IMR-90 (cell line): ENCODE data around the gene OR6B3.

Source experiments
- BHLHE40 ChIP-seq: fragments of 150-350 bp; IDR thresholded peaks from 2 replicates; pipeline ENCODE4 v1.6.1; 2016; ENCODE audit warnings: mild to moderate bottlenecking, low read depth, low read length
- CEBPB ChIP-seq: IDR thresholded peaks from 2 replicates; pipeline ENCODE4 v1.6.1; 2012; ENCODE audit warnings: low read depth, low read length, improper control_type of control experiment
- CHD1 ChIP-seq: IDR thresholded peaks from 2 replicates; pipeline ENCODE4 v1.6.1; 2012; ENCODE audit warnings: low read depth, low read length, improper control_type of control experiment
- CTCF ChIP-seq: conservative IDR thresholded peaks from 2 replicates; pipeline ENCODE4 v1.5.1; 2012; ENCODE audit warnings: mild to moderate bottlenecking, low read depth, low read length, improper control_type of control experiment
- ELK1 ChIP-seq: fragments of 150-350 bp; IDR thresholded peaks from 2 replicates; pipeline ENCODE4 v1.6.1; 2016; ENCODE audit warnings: low read depth, mild to moderate bottlenecking, low read length, moderate library complexity, borderline replicate concordance
- FOS ChIP-seq: fragments of 150-350 bp; IDR thresholded peaks from 2 replicates; pipeline ENCODE4 v1.6.1; 2016; ENCODE audit warnings: low read depth, low read length
- MAFK ChIP-seq: IDR thresholded peaks from 2 replicates; pipeline ENCODE4 v1.6.1; 2012; ENCODE audit warnings: low read depth, low read length, improper control_type of control experiment
- MAZ ChIP-seq: IDR thresholded peaks from 2 replicates; pipeline ENCODE4 v1.6.1; 2012; ENCODE audit warnings: low read depth, mild to moderate bottlenecking, low read length, improper control_type of control experiment, moderate library complexity, borderline replicate concordance
- MXI1 ChIP-seq: IDR thresholded peaks from 2 replicates; pipeline ENCODE4 v1.6.1; 2012; ENCODE audit warnings: low read depth, mild to moderate bottlenecking, low read length, moderate library complexity, borderline replicate concordance
- POLR2A ChIP-seq: IDR thresholded peaks from 2 replicates; pipeline ENCODE4 v1.6.1; 2012; ENCODE audit warnings: mild to moderate bottlenecking, low read depth, low read length
- RAD21 ChIP-seq: IDR thresholded peaks from 2 replicates; pipeline ENCODE4 v1.6.1; 2012; ENCODE audit warnings: low read length, improper control_type of control experiment
- RFX5 ChIP-seq: IDR thresholded peaks from 2 replicates; pipeline ENCODE4 v1.8.0; 2012; ENCODE audit warnings: low read depth, mild to moderate bottlenecking, low read length, moderate library complexity
- SMC3 ChIP-seq: fragments of 150-350 bp; IDR thresholded peaks from 2 replicates; pipeline ENCODE4 v1.6.1; 2016; ENCODE audit warnings: low read depth, mild to moderate bottlenecking, antibody characterized with exemption, low read length, moderate library complexity
- USF2 ChIP-seq: fragments of 150-350 bp; IDR thresholded peaks from 2 replicates; pipeline ENCODE4 v1.6.1; 2017; ENCODE audit warnings: mild to moderate bottlenecking, antibody characterized with exemption, low read length, low read depth

- no peak for TF ChIP-seq CEBPB
- TF ChIP-seq RAD21: no peak
- TF ChIP-seq SMC3: no peak
- TF ChIP-seq CTCF: no peak
- no peak for TF ChIP-seq POLR2A
- no peak for TF ChIP-seq USF2
- no peak for TF ChIP-seq ELK1
- no peak for TF ChIP-seq BHLHE40
- no peak for TF ChIP-seq CHD1
- TF ChIP-seq RFX5: no peak
- no peak for TF ChIP-seq MXI1
- TF ChIP-seq FOS: no peak
- TF ChIP-seq MAZ: no peak
- TF ChIP-seq MAFK: no peak
Observed at GRCh38 chr2:240032406-240033329, 20.7 kb downstream of the OR6B3 start.
